ENCODE data around the gene AHCYL2.

AHCYL2 gene

GRCh38 chr7:129188372-129188891 lies 36.4 kb upstream of the AHCYL2 start, which contains the start of gene SMO:
Gene SMO (plus strand): TSS chr7:129188633. CDS start chr7:129189152, 519 bp downstream.
- Histone ChIP-seq H3K4me3 (ENCODE audit: low read depth, low read length) (peak within 1 kb of the TSS; percentile 51), H3K4me1 (no peaks in the 10 kb centered on the region), H3K9me3 (no peaks in the 10 kb centered on the region), H3K36me3 (no peaks in the 10 kb centered on the region), H3K27me3 (peaks cover 38% of the 10 kb centered on the region)
- no peak for TF ChIP-seq CTCF (IDR thresholded peaks at IDR 0.05; ENCODE audit: low read depth, low read length)
- peak; percentile 36 for DNase-seq

- no peaks in the 10 kb centered on the region for H3K9me3 ChIP-seq
- no peak for TF ChIP-seq CTCF (IDR thresholded peaks at IDR 0.05; ENCODE audit: low read depth, low read length)
- H3K36me3 ChIP-seq: no peaks in the 10 kb centered on the region
- no peaks in the 10 kb centered on the region for H3K4me1 ChIP-seq
- DNase-seq: no peak
- H3K27me3 ChIP-seq: peaks cover 38% of the 10 kb centered on the region
- H3K4me3 ChIP-seq (ENCODE audit: low read depth, low read length): peak overlapping the region; percentile 51
Measured at GRCh38 chr7:129188892-129189660, 35.8 kb upstream of the AHCYL2 start.

GRCh38 chr7:129189661-129190310 lies 35.0 kb upstream of the AHCYL2 start:
- no peak for DNase-seq
- TF ChIP-seq CTCF (IDR thresholded peaks at IDR 0.05; ENCODE audit: low read depth, low read length): no peak
- H3K9me3 ChIP-seq: no peaks in the 10 kb centered on the region
- H3K27me3 ChIP-seq: peaks cover 38% of the 10 kb centered on the region
- no peaks in the 10 kb centered on the region for H3K36me3 ChIP-seq
- H3K4me1 ChIP-seq: no peaks in the 10 kb centered on the region
- peak overlapping the region; percentile 37 for H3K4me3 ChIP-seq (ENCODE audit: low read depth, low read length)

- Histone ChIP-seq H3K27me3 (peaks cover 38% of the 10 kb centered on the region), H3K4me3 (ENCODE audit: low read depth, low read length) (no peak overlapping the region), H3K36me3 (no peaks in the 10 kb centered on the region), H3K9me3 (no peaks in the 10 kb centered on the region), H3K4me1 (no peaks in the 10 kb centered on the region)
- DNase-seq: no peak
- TF ChIP-seq CTCF (IDR thresholded peaks at IDR 0.05; ENCODE audit: low read depth, low read length): no peak
Measured at GRCh38 chr7:129191272-129191671, 33.6 kb upstream of the AHCYL2 start.

GRCh38 chr7:129193892-129194291 lies 30.9 kb upstream of the AHCYL2 start:
- Histone ChIP-seq H3K27me3 (peaks cover 24% of the 10 kb centered on the region), H3K4me1 (no peaks in the 10 kb centered on the region), H3K9me3 (no peaks in the 10 kb centered on the region), H3K4me3 (ENCODE audit: low read depth, low read length) (no peak overlapping the region), H3K36me3 (no peaks in the 10 kb centered on the region)
- no peak for DNase-seq
- no peak for TF ChIP-seq CTCF (IDR thresholded peaks at IDR 0.05; ENCODE audit: low read depth, low read length)

GRCh38 chr7:129197771-129198170 lies 27.1 kb upstream of the AHCYL2 start:
- Histone ChIP-seq H3K4me1 (no peaks in the 10 kb centered on the region), H3K9me3 (no peaks in the 10 kb centered on the region), H3K27me3 (no peaks in the 10 kb centered on the region), H3K36me3 (no peaks in the 10 kb centered on the region), H3K4me3 (ENCODE audit: low read depth, low read length) (no peak overlapping the region)
- DNase-seq: no peak
- no peak for TF ChIP-seq CTCF (IDR thresholded peaks at IDR 0.05; ENCODE audit: low read depth, low read length)
